GM21723 (cell line): Measurements from ENCODE around the gene TRIM9.
A peak's percentile ranks its signal among the peaks of the same experiment; 100 is the strongest.

ENCODE experiments used
- ATAC-seq: cut with Tn5 transposase; IDR thresholded peaks from one replicate; pipeline ENCODE4 v1.9.1; 2021; ENCODE audit warnings: mild to moderate bottlenecking, moderate library complexity; ENCODE audit not compliant: unreplicated experiment

Gene TRIM9

DNA sequence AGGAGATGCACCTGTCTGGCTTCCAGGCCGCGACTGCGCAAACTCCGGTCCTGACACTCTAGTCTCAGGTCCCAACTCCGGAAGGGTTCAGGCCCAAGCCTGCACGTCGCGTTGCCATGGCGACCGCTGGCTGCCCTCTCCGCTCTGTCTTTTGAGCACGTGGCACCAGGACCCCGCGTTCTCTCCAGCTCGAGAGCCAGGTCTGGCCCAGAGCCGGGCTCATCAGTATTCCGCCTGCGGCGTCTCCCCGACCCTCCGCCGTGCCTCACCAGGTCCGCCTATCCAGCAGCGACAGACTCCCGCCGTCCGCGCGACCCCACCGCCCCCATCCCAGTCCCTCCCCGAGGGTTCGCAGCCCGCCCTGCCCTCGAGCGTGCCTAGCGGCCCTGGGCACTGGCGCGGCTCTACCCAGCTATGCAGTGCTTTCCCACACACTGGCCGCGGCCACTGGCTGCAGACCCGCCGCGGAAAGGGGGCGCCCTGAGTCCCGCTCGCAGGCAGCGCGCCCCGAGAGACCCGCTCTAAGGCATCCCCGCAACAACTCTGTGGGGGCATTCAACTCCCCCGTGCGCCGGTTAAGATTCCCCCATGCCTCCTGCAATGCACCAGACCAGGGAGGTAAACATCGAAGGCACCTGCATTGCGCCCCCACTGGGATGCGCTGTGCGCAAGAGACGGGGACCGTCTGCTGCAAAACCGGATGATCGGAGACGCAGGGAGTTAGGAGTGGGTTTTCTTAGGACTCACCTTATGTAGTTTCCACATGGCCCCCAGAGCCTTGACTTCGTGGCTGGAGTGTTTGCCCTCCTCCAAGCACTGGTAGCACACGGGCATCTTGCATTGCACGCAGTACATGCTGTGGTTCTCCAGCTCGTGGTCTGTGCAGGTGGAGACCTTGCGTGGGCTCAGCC, 1.3 kb downstream of the TRIM9 start:
- no peak for ATAC-seq

- ATAC-seq: no peak
Observed at GRCh38 chr14:51092965-51093364, 1.9 kb downstream of the TRIM9 start.

GRCh38 chr14:51089278-51089677, 5.6 kb downstream of the TRIM9 start:
- ATAC-seq: no peak

DNA sequence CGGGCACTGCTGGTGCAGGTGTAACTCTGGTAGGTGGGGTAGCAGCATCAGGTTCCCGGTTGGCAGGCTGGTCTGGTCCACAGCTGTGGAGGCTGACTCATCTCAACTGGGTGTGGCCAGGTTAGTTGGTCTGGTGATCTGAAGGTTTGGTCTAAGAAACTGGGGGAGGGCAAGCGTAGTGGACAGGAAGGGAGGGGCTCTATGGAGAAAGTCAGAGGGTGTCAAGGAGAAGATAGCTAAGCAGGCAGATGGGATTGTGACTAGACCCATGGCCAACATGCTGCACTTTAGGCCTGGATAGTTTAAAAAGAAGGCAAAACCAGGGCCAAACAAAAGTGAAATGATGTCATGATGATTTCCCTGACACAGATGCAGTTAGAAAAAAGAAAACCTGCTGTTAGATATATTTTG, 7.9 kb downstream of the TRIM9 start:
- ATAC-seq: peak; percentile 78

DNA sequence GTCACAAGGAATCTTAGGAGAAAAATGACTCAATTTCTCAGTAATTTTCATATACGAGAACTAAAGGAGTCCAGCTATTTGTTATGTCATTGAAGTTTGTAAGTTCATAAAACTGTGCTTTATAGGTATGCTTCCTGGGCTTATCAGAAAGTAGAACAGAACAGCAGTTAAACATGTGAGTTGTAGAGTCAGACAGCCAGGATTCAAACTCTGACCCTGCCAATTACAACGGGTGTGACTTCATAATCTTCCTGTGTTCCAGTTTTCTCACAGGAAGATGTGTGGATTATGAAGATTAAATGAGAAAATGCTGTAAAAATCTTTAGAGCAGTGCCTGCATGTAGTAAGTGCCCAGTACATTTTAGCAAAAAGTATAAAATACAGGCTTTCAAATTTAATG, 8.9 kb downstream of the TRIM9 start:
- ATAC-seq: no peak

DNA sequence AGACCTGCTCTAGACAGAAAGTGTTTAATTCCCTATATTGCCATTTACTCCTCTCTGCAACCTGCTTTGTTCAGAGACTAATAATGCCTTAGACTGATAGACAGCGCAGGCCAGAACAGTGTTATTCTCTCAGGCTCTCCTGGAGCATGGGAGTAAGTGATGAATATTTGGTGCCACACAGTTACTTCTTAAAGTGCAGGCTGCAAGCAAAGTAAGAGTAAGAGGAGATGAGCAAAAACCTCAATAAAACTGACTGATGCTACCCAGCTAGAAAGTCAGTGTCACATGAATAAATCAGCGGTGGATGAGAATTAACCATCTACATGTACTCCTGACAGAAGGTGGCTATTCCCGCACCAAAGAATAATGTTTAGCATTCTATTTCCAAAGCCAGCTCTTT, 9.9 kb downstream of the TRIM9 start:
- no peak for ATAC-seq

- no peak for ATAC-seq
Observed at GRCh38 chr14:51084507-51084906, 10.4 kb downstream of the TRIM9 start.

DNA sequence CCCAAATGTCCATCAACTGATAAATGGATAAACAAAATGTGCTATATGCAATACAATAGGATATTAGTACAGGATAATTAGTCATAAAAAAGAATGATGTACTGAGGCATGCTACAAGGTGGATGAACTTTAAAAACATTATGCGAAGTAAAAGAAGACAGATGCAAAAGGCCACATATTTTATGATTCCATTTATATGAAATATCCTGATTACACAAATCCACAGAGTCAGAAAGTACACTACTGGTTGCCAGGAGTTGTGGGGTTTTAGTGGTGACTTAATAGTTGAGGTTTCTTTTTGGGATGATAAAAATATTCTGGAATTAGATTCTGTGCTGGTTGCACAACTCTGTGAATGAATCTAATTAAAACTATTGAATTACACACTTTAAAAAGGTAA, 12.6 kb downstream of the TRIM9 start:
- no peak for ATAC-seq

DNA sequence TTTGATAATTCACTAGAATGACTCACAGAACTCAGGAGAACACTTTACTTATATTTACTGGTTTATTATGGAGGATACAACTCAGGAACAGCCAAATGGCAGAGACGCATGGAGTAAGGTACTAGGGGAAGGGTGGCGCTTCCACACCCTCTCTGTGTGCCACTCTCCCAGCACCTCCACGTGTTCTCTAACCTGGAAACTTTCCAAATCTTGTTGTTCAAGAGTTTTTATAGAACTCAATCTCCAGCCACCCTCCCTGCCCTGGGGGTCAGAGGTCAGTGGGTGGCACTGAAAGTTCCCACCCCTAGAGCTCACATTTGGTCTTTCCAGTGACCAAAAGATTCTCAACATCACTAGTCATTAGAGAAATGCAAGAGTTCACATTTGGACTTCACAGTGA, 13.2 kb downstream of the TRIM9 start:
- no peak for ATAC-seq

- ATAC-seq: no peak
Observed at GRCh38 chr14:51081209-51081608, 13.7 kb downstream of the TRIM9 start.

- no peak for ATAC-seq
Observed at GRCh38 chr14:51080645-51081044, 14.3 kb downstream of the TRIM9 start.

DNA sequence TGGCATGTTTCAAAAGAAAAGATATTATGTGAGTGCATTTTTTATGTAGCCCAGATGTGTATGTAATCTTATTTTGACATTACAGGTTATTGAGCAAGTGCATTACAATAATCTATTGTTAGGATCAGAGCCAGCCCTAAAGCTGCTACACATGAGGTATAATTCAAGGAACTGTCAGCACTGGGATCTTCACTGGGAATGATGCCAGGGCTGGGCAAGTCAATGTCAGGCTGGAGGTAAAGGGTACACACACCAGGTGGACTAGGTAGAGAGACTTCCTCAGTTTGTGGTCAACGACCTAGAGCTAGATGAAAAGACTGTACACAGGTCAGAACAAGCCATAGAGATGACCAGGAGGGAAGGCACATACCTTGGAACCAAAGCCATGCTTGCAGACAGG, 15.4 kb downstream of the TRIM9 start:
- ATAC-seq: no peak

DNA sequence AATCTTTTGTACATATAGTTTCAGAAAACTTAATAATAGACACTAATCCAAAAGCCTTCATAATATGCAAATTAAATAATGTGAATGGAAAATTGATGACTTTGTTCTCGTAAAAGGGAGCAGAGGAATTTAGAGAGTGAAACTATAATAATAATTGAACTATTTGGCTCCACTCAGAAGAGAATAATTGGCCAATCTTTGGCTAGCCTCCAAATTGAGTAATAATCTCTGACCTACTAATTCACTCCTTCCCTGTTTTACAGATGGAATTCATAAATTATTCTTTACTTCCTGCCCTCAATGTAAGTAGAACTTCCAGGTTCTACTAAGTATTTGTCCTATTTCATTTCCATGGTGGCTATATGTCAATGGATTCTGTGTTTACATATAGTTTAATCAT, 15.8 kb downstream of the TRIM9 start:
- no peak for ATAC-seq

DNA sequence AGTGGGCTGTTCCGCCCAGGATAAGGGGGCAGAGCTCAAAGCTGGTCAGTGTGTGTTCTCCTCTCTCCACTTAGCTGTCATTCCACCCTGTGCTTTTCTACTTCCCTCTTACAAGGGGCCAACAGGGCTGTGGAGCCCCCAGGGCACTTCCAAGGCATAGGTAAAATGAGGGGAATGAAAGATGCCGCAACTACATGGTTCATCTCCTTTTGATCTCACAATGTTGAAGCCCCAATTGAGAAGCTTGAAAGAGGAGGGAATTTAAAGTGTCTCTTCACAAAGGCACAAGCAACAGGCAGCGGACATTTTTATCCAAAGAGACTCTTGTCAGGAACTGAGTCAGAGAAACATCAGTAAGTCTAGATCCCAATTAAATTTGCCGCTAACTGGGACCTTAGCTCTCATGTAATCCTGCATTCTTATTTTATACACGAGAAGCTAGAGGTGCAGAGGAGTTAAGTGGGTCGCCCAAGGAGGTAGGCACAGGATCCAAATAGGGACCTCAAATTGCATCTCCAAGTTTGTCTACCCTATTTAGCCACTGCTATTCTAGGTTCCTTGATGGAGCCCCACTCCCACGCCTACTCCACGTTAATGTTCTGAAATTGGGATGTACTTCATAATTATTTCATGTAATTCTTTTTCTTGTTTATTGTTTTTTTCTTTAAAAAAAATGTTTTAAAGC, 20.1 kb downstream of the TRIM9 start:
- no peak for ATAC-seq

DNA sequence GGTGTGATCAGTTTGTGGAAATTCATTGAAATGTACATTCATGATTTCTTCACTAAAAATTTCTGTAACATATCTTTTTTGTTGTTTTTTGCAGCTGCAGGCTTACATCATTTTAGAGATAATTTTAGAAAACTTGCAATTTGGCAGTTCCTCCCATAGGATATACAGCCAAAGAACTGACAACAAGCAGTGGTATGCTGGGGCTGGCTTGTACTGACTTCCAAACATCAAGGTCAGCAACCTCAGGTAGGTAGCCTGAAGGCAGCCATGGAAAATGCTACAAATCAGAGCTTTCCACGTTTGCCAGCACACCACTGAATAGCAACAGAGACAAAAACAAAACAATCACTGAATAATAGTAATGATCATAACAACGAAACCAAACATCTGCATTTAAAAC, 21.2 kb downstream of the TRIM9 start:
- ATAC-seq: no peak

- no peak for ATAC-seq
Observed at GRCh38 chr14:51072976-51073375, 21.9 kb downstream of the TRIM9 start.

GRCh38 chr14:51071857-51072256, 23.0 kb downstream of the TRIM9 start:
- no peak for ATAC-seq

DNA sequence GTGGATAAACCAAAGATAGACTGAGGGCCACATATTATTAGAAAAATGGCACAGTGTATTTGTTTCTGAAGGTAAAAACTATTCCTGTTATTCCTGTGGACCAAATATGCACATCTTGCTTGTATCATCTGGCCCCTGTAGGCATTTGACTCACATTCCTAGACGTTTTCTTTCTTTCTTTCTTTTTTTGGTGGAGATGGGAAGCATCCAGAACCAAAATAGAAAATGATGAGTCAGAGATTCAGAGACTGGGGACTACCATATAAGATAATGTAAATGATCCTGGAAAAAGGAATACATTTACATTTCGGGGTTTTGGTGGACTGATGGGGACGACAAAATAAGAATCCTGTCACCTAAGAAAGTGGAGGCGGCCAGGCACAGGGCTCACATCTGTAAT, 24.2 kb downstream of the TRIM9 start:
- no peak for ATAC-seq

GRCh38 chr14:51069055-51069454, 25.9 kb downstream of the TRIM9 start:
- no peak for ATAC-seq

DNA sequence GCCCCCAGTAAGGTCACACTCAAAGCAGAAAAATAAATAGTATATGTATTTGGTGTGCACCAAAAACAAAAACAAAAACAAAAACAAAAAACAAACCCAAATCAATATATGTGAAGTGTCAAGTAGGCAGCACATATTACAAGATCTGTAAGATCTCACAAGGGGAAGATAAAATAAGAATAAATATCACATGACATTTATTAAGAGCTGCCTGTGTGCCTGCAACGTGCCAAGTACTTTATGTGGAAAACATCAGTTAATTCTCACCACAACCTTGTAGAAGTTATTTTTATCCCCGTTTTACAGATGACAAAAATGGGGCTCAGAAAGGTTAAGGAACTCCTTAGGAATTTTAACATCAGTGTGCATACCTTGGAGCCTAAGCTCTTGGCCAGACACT, 26.6 kb downstream of the TRIM9 start:
- ATAC-seq: no peak

DNA sequence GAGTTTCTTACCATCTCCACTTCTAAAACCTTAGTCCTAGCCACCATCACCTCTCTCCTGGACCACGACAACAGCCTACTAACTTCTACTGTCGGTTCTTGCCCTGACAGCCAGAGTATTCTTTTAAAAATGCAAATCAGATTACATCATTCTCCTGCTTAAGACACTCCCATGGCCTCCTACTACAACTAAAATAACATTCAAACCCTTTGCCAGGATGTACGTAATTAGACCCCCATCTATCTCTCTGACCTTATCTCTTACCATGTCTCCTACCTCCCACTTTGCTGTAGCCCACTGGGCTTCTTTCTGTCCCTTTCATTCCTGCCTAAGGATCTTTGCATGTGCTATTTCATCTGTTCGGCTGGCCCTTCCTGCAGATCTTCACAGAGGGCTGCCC, 27.6 kb downstream of the TRIM9 start:
- no peak for ATAC-seq

DNA sequence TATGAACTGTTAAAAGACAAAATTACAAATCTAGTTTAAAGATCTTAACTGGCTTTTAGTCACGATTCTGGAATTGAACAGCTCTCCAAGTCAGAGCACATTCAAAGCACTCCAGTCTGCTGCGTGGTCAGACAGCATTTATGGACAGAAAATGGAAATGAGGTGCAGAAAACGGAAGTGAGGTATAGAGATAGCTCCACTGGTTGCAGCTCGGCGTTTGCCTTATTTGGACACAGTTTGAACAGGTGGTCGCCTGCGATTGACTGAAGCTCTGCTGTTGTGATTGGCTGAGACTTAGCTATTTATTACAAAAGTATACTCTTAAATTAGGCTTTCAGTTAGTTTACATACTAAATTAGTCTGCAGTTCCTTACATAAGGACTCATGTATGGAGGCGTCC, 28.3 kb downstream of the TRIM9 start:
- no peak for ATAC-seq
